H1 (cell line): ENCODE data around the gene NFKBIZ. TPM values are rescaled to one million over a fixed set of nuclear protein-coding genes. Genes with fewer than 3 reads are reported as not detected.

Experiments
- ASH2L ChIP-seq: fragments of 200-600, 300-600 bp; sonication (generic); IDR thresholded peaks from one replicate; pipeline ENCODE4 v1.7.1; 2017; ENCODE audit warnings: low read length
- BCL11A ChIP-seq, 2 experiments: IDR thresholded peaks; one replicate each; pipeline ENCODE4 v1.6.1; 2011; ENCODE audit warnings: low read depth in 2 of 2, low read length in 2 of 2, mild to moderate bottlenecking in 2 of 2
- CHD1 ChIP-seq: IDR thresholded peaks from 2 replicates; pipeline ENCODE4 v1.6.1; 2012; ENCODE audit warnings: low read depth, low read length, improper control_type of control experiment
- CREB1 ChIP-seq: IDR thresholded peaks from 2 replicates; pipeline ENCODE4 v1.6.1; 2012; ENCODE audit warnings: inconsistent platforms
- EGR1 ChIP-seq: IDR thresholded peaks from 2 replicates; pipeline ENCODE4 v1.6.1; 2011; ENCODE audit warnings: low read depth, low read length, borderline replicate concordance
- EP300 ChIP-seq, 2 experiments: IDR thresholded peaks; 1 replicate in 1 of 2; 2 replicates in 1 of 2; pipeline ENCODE4 v1.6.1; 2011 to 2012; ENCODE audit warnings: low read depth in 2 of 2, low read length in 2 of 2, mild to moderate bottlenecking in 2 of 2, borderline replicate concordance in 1 of 2, inconsistent platforms in 1 of 2, moderate library complexity in 1 of 2
- GABPA ChIP-seq: IDR thresholded peaks from 2 replicates; pipeline ENCODE4 v1.6.1; 2011; ENCODE audit warnings: mild to moderate bottlenecking, low read length, moderate library complexity, borderline replicate concordance; ENCODE audit not compliant: insufficient read depth
- KDM1A ChIP-seq: fragments of 200-600, 300-600 bp; sonication (generic); IDR thresholded peaks from 2 replicates; pipeline ENCODE4 v1.7.1; 2016; ENCODE audit warnings: mild to moderate bottlenecking, low read length, borderline replicate concordance
- PHF8 ChIP-seq: fragments of 200-600 bp; sonication (generic); conservative IDR thresholded peaks from 2 replicates; pipeline ENCODE4 v1.7.1; 2012; ENCODE audit warnings: low read depth, mild to moderate bottlenecking, inconsistent platforms, low read length, moderate library complexity
- POLR2A ChIP-seq, 2 experiments: IDR thresholded peaks; 1 replicate in 1 of 2; 2 replicates in 1 of 2; pipeline ENCODE4 v1.6.1; 2011; ENCODE audit warnings: low read depth in 2 of 2, low read length in 2 of 2, mild to moderate bottlenecking in 2 of 2; ENCODE audit errors: control extremely low read depth in 1 of 2
- POLR2AphosphoS5 ChIP-seq: IDR thresholded peaks from 2 replicates; pipeline ENCODE4 v1.6.1; 2011; ENCODE audit warnings: low read depth, low read length
- RAD21 ChIP-seq, 2 experiments: IDR thresholded peaks in 1 of 2; conservative IDR thresholded peaks in 1 of 2; 2 replicates each; pipeline ENCODE4 v1.6.1; 2011; ENCODE audit warnings: low read depth in 2 of 2, low read length in 2 of 2, improper control_type of control experiment in 1 of 2, inconsistent platforms in 1 of 2, mild to moderate bottlenecking in 1 of 2, moderate library complexity in 1 of 2
- RBBP5 ChIP-seq: IDR thresholded peaks from 2 replicates; pipeline ENCODE4 v1.7.1; 2012; ENCODE audit warnings: low read depth, mild to moderate bottlenecking, inconsistent platforms, low read length, moderate library complexity, borderline replicate concordance
- TAF1 ChIP-seq: IDR thresholded peaks from 2 replicates; pipeline ENCODE4 v1.6.1; 2011; ENCODE audit warnings: mild to moderate bottlenecking, low read depth, low read length
- TAF7 ChIP-seq: optimal IDR thresholded peaks from 2 replicates; pipeline ENCODE3; 2011; ENCODE audit warnings: low read depth, mild to moderate bottlenecking, inconsistent platforms, low read length, moderate library complexity, borderline replicate concordance
- TBP ChIP-seq: IDR thresholded peaks from 2 replicates; pipeline ENCODE4 v1.6.1; 2011; ENCODE audit warnings: low read depth, low read length, improper control_type of control experiment
- TCF12 ChIP-seq: IDR thresholded peaks from 2 replicates; pipeline ENCODE4 v1.6.1; 2011; ENCODE audit warnings: low read depth, mild to moderate bottlenecking, low read length
- TEAD4 ChIP-seq: IDR thresholded peaks from 2 replicates; pipeline ENCODE4 v1.6.1; 2012; ENCODE audit warnings: low read depth, low read length, inconsistent platforms, mixed read lengths
- polyA plus RNA-seq, 7 experiments: library from polyadenylated mRNA; depleted of rRNA in 3 of 7; stranded (reverse) in 5 of 7; unstranded in 2 of 7; fragments of >200 nt in 5 of 7; fragments of 200-250 nt in 2 of 7; gene quantifications; 1 replicate in 5 of 7; 2 replicates in 1 of 7; 4 replicates in 1 of 7; pipeline versions ENCODE4 v1.2.1 to v1.2.3, GENCODE V29; 2011 to 2013; ENCODE audit warnings: missing spikeins in 2 of 7, mixed read lengths in 2 of 7
- total RNA-seq: library from RNA; stranded (reverse); fragmentation: NEBNext Ultra II Directional; extraction: Animal tissue kit (Norgen Biotek cat#: 25700); gene quantifications from 2 replicates; pipeline ENCODE4 v1.2.1, GENCODE V29; 2021
- TF ChIP-seq, protein P1 (sequence below): IDR thresholded peaks from 2 replicates; pipeline ENCODE4 v1.6.1; 2011; ENCODE audit warnings: low read depth, mild to moderate bottlenecking, low read length; ENCODE audit not compliant: insufficient read depth
- TF ChIP-seq, protein P2 (sequence below): IDR thresholded peaks from 2 replicates; pipeline ENCODE4 v1.6.1; 2012; ENCODE audit warnings: inconsistent platforms
- TF ChIP-seq, protein P3 (sequence below): IDR thresholded peaks from 2 replicates; pipeline ENCODE4 v1.6.1; 2011; ENCODE audit warnings: low read length, improper control_type of control experiment

Gene NFKBIZ
- total and polyA plus RNA-seq, 2 of the 8 experiments (the other 6 are each of a cell fraction or from before 2014, with no cell fraction given) = 7.2 to 24.5 TPM

DNA sequence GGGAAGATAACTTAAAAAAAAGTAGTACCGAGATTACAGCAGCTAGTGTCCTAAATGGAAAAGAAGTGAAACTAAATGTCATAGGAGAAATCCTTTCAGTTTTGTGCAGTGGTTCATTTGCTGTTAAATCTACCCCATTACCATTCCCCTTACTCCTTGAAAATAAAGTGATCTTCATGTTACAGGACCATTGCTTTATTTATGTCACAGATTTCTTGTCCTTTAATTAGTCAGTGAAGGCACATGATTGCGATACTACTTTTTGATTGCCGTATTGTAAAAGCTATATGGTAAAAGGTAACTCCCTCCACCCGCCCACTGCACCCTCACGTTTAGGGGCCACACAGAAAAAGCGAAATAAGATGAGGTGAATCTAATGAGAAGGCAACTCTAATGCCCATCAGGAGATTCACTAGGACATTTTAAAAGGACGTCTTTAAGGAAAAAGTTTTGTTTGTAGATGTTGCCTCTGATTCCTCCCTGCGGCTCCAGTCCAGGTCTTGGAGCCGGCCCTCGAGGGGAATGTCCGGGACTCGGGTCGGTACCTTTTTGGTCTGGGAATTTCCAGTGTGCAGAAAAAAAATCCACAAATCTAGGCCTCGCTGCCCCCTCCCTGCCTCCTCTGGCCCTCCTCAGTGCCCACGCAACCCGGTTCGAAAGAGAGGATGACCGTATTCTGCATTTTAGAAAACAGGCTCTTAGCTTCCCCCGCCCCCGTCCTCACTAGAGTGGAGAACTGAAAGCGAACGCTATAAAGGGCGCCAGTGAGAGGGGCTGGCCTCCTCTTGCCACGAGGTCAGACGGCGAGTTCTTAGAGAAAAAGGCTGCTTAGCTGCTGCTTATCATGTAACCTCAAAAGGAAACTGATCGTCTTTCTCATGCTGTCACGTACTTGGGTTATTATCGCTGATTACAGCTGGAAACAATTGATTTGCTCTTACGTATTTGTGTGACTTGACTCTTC lies 21.8 kb upstream of the NFKBIZ start (continued):
- TF ChIP-seq POLR2A (IDR thresholded peaks at IDR 0.05; ENCODE audit: control extremely low read depth in 1 of 2, low read depth in 2 of 2, low read length in 2 of 2) (peak in 1 of 2 experiments; percentile 87; a peak in 2 of 3 replicates), CREB1 (no peak; the same call in 1 of the 2 replicates), KDM1A (no peak), POLR2AphosphoS5 (peak; percentile 55; the same call in 1 of the 2 replicates), TBP (peak; percentile 75), ASH2L (peak; percentile 87), EGR1 (peak; percentile 63; the same call in 1 of the 2 replicates), BCL11A (IDR thresholded peaks at IDR 0.05; ENCODE audit: low read depth in 2 of 2, low read length in 2 of 2) (no peak), EP300 (IDR thresholded peaks at IDR 0.05; ENCODE audit: borderline replicate concordance in 1 of 2, low read depth in 2 of 2, low read length in 2 of 2) (no peak), PHF8 (peak; percentile 80), TEAD4 (no peak), TAF7 (no peak), RAD21 (IDR thresholded peaks at IDR 0.05 in 1 of 2, conservative IDR thresholded peaks at IDR 0.05 in 1 of 2; ENCODE audit: low read depth in 2 of 2, low read length in 2 of 2) (peak in 1 of 2 experiments; percentile 20; a peak in 3 of 4 replicates), TAF1 (peak; percentile 76), CHD1 (no peak), TCF12 (no peak), GABPA (no peak), RBBP5 (peak; percentile 90; the same call in 1 of the 2 replicates)
- TF ChIP-seq, protein P1, sequence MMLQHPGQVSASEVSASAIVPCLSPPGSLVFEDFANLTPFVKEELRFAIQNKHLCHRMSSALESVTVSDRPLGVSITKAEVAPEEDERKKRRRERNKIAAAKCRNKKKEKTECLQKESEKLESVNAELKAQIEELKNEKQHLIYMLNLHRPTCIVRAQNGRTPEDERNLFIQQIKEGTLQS = no peak
- TF ChIP-seq, protein P2, sequence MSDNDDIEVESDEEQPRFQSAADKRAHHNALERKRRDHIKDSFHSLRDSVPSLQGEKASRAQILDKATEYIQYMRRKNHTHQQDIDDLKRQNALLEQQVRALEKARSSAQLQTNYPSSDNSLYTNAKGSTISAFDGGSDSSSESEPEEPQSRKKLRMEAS = peak; percentile 92
- TF ChIP-seq, protein P3, sequence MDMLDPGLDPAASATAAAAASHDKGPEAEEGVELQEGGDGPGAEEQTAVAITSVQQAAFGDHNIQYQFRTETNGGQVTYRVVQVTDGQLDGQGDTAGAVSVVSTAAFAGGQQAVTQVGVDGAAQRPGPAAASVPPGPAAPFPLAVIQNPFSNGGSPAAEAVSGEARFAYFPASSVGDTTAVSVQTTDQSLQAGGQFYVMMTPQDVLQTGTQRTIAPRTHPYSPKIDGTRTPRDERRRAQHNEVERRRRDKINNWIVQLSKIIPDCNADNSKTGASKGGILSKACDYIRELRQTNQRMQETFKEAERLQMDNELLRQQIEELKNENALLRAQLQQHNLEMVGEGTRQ = no peak
